Effector CD8-positive, alpha-beta T cell (primary cell): ENCODE measurements around the gene PCAT6.
"Not testable (repeated sequence)": the region's sequence is repeated elsewhere in the genome, so short reads cannot be mapped to it uniquely, and the experiment has no call there.

Experiments
- DNase-seq: peaks from one replicate; lab custom pipeline; 2025; lab: John Stamatoyannopoulos, UW
- total RNA-seq, 4 experiments: gene quantifications; one replicate each; lab custom pipeline; 2026; lab: John Stamatoyannopoulos, UW

PCAT6 gene
- 0.19 to 0.36 (median 0.25) reads per million in 4 experiments for total RNA-seq

GRCh38 chr1:202810615-202811295, at the start of gene PCAT6:
PCAT6 (plus strand) TSS chr1:202810954.
- DNase-seq = peak; percentile 79

- DNase-seq = no peak
These were observed 48.7 kb upstream of the PCAT6 start for GRCh38 chr1:202762019-202762418.

- DNase-seq = no peak
These were observed 45.0 kb upstream of the PCAT6 start for GRCh38 chr1:202765721-202766120.

GRCh38 chr1:202770135-202770534, 40.6 kb upstream of the PCAT6 start:
- no peak for DNase-seq

- DNase-seq = no peak
These were observed 29.6 kb upstream of the PCAT6 start for GRCh38 chr1:202781180-202781579.

- no peak for DNase-seq
These were observed 23.9 kb upstream of the PCAT6 start for GRCh38 chr1:202786804-202787203.

- no peak for DNase-seq
These were observed 22.0 kb upstream of the PCAT6 start for GRCh38 chr1:202788800-202789199.

GRCh38 chr1:202791077-202791747, 19.5 kb upstream of the PCAT6 start:
- DNase-seq = no peak

GRCh38 chr1:202794051-202794740, 16.6 kb upstream of the PCAT6 start:
- no peak for DNase-seq

GRCh38 chr1:202794931-202795330, 15.8 kb upstream of the PCAT6 start:
- DNase-seq = not testable (repeated sequence)

GRCh38 chr1:202796670-202797069, 14.1 kb upstream of the PCAT6 start:
- DNase-seq = no peak

GRCh38 chr1:202798260-202798659, 12.5 kb upstream of the PCAT6 start:
- no peak for DNase-seq

- DNase-seq = no peak
These were observed 11.9 kb upstream of the PCAT6 start for GRCh38 chr1:202798792-202799331.

- no peak for DNase-seq
These were observed 10.0 kb upstream of the PCAT6 start for GRCh38 chr1:202800742-202801141.

- no peak for DNase-seq
These were observed 9.6 kb upstream of the PCAT6 start for GRCh38 chr1:202801175-202801574.

GRCh38 chr1:202802034-202802433, 8.7 kb upstream of the PCAT6 start:
- no peak for DNase-seq

GRCh38 chr1:202802998-202803932, 7.5 kb upstream of the PCAT6 start:
- DNase-seq = no peak

GRCh38 chr1:202804126-202804525, 6.6 kb upstream of the PCAT6 start:
- DNase-seq = no peak

- DNase-seq = no peak
These were observed 4.6 kb upstream of the PCAT6 start for GRCh38 chr1:202805886-202806844.

GRCh38 chr1:202806845-202807450, 3.8 kb upstream of the PCAT6 start:
- DNase-seq = no peak
